ENCODE data around the gene S100A10.
A peak's percentile ranks its signal among the peaks of the same experiment; 100 is the strongest.

S100A10 gene

DNA sequence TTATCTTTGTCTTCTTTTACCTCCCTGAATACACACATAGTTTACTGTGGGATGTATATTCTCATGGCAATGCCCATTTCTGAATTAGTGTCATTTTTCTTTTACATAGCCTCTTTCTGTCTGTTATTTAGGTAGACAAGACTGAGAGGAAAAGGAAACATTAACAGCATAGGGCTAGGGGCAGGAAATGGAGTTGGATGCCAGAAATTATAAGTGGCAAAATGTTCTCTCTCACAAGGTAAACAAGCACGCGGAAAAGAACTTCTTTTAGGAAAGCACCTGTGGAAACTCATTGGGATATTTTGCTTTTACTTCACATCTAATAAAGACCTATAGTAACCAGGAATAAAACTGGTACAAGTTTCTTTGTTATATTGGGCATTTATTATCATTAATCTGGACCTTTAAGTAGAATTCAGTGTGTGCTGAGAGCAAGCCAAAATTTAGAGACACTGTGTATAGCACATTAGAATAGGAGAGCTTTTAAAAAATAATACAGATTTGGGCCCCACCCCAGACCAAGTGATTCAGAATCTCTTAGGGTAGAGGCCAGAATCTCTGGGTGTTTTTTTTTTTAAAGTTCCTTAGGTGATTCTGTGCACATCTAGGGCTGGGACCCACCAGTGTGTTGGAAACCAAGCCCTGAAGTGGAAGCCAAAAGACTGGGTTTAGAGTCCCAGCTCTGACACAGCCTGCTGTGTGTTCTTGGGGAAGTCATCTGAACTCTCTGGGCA is 32.7 kb downstream of the S100A10 start:
- no peak for DNase-seq

DNA sequence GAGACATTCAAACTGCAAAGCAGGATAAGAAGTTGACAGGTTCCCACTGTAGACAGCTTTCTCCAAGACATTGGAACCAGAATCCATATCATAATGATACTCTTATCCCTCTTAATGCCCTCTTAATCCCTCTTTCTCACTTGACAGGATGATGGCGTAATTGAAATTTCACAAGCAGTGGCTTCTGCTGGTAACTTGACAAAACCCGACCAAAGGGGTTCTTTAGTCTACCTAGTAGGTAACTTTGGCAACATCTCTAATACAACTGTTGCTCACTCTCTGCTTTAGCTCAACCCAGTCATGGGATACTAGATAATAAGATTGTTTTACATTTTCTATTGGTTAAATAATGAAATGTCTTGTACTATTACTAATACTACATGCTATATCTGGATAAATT is 34.7 kb downstream of the S100A10 start:
- DNase-seq, result no peak

- no peak for DNase-seq
These were observed 36.6 kb downstream of the S100A10 start for GRCh38 chr1:151956957-151957497.

GRCh38 chr1:151953409-151954094 is 40.1 kb downstream of the S100A10 start:
- DNase-seq, result no peak

GRCh38 chr1:151952811-151953210 is 40.8 kb downstream of the S100A10 start:
- DNase-seq, result no peak

DNA sequence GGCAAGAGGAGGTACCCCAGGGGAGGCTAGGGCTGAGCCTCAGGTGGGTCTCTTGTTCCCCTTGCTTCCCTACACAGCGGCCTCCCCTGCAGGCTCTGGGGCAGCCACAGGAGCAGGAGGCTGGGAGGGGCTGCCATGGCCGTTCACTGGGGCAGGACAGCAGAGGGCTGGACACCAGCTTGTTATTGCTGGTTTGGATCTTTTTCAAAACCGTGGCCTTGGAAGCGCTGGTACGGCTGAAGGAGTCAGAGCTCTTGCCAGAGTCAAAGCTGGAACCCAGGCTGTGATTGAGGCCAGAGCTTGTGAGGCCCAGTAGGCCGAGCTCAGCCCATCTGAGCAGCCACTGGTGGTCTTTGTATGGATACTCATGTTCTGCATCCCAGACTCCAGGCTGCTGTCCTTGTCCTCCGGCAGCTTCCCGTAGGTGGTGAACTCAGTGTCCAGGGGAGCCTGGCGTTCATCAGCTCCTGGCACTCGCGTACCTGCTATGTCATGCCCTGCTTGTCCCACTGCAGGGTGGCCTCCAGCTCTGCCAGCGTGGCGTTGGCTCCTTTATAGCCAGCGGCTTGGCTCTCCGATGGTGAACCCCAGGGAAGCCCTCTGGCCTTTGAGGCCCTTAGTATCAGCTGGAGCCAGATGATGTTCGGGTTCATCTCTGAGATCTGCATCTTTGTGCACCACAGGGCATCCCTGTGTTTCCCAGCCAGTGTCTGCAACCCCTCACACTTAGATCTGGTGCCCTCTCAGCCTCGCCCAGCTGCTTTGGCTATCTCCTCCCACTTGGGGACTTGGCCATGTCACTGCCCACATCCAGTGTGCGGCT is 44.1 kb downstream of the S100A10 start:
- no peak for DNase-seq

GRCh38 chr1:151948506-151948905 is 45.2 kb downstream of the S100A10 start:
- no peak for DNase-seq

- DNase-seq, result no peak
These were observed 46.5 kb downstream of the S100A10 start for GRCh38 chr1:151947140-151947539.

GRCh38 chr1:151945725-151946722 is 47.6 kb downstream of the S100A10 start:
- DNase-seq, result no peak

GRCh38 chr1:151944857-151945575 is 48.6 kb downstream of the S100A10 start:
- DNase-seq, result no peak

- DNase-seq, result no peak
These were observed 49.4 kb downstream of the S100A10 start for GRCh38 chr1:151944126-151944856.

DNA sequence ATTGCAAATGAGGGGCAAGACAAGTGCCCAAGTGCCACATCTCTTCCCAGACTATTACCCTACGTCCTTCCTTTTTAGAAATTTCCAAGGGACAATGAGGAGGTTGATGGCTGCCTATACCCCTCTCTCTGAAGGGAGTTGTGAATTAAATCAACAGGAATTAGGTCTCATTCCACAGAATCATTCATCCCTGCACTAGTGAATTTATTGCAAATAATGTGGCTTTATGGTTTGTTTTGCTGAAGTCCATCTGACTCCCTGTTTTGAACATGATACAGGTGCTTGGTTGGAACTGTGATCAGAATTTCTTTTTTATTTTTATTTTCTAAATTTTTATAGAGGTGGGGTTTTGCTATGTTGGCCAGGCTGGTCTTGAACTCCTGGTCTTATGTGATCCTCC is 50.1 kb downstream of the S100A10 start:
- no peak for DNase-seq

DNA sequence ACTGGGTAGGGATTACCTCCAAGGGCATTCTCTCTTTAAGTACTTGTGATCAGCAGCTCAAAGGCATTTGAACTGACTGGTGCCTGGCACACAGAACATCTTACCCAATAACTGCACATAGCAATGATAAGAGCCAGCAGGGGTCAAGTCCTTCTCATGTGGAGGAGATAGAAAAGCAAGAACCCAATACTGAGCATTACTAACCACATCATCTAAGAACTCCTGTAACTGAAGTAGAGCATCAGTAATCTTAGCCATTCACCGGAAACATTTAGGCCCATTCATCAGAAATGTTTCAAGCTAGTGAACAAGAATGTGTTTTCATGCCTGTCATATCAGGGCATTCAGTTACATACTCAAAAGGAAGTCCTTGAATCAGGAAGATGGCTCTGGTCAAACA is 50.8 kb downstream of the S100A10 start:
- no peak for DNase-seq

DNA sequence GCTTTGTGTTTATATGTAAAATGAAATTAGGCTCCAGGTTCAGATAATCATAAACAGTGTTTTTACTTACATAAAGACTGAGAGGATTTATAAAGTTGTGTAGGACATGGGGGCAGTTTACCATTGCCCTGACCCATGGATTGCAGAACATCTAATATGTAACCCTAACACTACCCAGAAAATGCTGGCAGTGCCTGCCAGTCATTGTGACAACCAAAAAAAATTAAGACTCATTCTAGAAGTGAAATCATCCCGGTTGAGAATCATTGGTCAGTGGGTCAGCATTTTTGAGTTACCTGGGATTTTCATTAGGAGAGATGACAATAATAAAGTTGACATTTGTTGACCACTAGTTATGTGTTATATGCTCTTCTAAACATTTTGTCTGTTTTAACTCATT is 53.1 kb downstream of the S100A10 start:
- DNase-seq, result no peak

DNA sequence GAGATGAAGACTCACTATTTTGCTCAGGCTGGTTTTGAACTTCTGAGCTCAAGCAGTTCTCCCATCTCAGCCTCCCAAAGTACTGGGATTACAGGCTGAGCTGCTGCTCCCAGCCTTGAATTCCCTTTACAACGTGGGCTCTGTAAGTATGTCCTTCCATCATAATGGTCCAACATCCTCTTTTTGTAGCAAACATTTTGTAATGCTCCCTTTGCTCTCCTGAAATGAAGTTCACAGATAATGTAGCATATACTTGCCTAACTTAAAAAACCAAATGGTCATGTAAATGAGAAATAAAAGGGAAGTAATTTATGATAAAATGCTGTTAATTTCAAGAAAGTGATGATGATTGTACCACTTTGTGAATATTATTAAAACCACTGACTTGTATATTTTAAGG is 53.9 kb downstream of the S100A10 start:
- no peak for DNase-seq

- DNase-seq, result no peak
These were observed 54.5 kb downstream of the S100A10 start for GRCh38 chr1:151939141-151939540.

DNA sequence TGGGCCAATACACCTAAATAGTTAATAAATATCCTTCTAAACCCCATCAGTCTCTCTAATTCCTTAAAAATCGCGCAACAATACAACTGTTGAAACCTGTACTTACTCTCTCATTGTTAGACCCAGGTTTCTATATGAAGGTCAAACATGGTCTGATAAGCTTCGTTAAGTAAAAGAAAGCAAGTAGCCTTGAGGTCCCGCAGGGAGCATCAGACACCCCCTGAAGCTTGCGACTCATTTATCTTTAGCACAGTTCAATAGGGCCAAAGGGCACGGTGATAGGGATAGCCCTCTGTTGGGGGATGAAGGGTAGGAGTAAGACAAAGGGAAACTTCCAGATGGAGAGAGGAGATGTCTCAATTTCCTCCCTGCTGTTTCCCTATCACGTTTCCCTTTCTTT is 57.0 kb downstream of the S100A10 start:
- DNase-seq, result no peak

DNA sequence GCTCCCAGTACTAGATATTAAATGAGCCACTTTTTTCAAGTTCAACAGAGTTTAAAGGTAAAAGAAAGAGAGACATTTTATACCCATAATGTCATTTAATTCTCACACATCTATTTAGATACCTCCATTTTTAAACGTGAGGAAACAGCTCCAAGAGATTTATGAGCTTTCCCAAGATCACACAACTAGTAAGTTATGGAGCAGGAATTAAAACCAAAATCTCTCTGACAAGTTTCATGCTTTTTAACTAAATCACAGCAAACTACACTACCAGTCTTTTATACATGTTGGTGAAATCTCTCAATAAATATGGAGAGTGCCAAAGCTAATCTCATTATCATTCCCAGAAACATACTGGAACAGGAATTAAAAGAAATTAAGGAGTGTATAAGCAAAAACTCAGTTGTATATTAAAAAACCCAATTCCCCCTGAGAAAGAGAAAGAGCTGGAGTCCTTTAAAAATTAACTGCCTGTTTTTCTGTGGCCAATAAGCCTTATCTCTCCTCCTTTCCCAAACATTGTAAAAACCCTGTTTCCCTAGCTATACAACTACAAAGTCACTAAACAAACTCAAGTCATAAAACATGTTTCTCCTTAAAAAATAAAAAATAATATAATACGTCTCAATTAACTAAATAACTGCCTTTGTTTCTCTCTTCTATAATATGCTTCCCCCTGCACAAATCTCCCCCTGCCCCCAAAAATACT is 57.6 kb downstream of the S100A10 start:
- DNase-seq, result no peak

DNA sequence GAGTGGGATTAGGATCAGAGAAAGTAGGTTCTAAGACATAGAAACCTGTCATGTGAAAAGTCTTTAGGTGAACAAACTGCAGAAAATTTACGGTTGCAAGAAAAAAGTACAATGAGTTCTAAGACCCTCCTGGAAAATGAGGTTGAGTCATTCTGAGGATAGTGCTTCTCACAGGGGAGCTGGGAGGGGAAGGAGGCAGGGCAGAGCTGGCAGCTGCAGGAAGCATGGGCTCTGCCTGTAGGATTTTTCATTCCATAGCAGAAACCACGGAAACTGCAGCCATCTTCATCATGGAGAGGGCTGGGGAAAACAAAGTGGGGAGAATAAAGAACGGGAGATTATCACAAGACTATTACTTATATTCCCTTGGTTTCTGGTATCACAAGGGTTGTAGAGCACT is 58.5 kb downstream of the S100A10 start:
- DNase-seq, result no peak

- peak; percentile 34 for DNase-seq
These were observed 59.6 kb downstream of the S100A10 start for GRCh38 chr1:151934048-151934493.

All from NCI-H2029 treated with DMSO at 0.1 percent for 48 hours (cell line).